ENCODE data around the gene CCDC6. TPM values are rescaled to one million over a fixed set of nuclear protein-coding genes. Genes with fewer than 3 reads are reported as not detected.
"Not testable (repeated sequence)": the region's sequence is repeated elsewhere in the genome, so short reads cannot be mapped to it uniquely, and the experiment has no call there.

CCDC6 gene
- total RNA-seq, 4 donors from 2014 or later = 26.6 to 43.3 (median 29.5) TPM

GRCh38 chr10:59878289-59878688 lies 28.1 kb downstream of the CCDC6 start:
- no peaks in the 10 kb centered on the region for H3K27me3 ChIP-seq
- intact Hi-C loops (cut with DNase I; ENCODE audit: low total_unique reads) = no loop called here
- in situ Hi-C loops (cut with MboI; ENCODE audit: low sequenced_read_pairs in 4 of 4) = no loop called here
- H3K36me3 ChIP-seq = no peaks in the 10 kb centered on the region
- peaks cover 31 to 33% of the 10 kb centered on the region in 2 donors for H3K4me1 ChIP-seq
- H3K4me3 ChIP-seq = no peak overlapping the region
- H3K9me3 ChIP-seq = no peaks in the 10 kb centered on the region
- H3K27ac ChIP-seq = peak overlapping the region; percentile 10 to 36 (median 20)
- peak in 1 of 2 donors; percentile 51 for ATAC-seq
- no peak for TF ChIP-seq POLR2A (IDR thresholded peaks at IDR 0.05)
- no peak for DNase-seq

- DNase-seq = no peak
- TF ChIP-seq POLR2A (IDR thresholded peaks at IDR 0.05) (no peak), CTCF (IDR thresholded peaks at IDR 0.05 in 4 of 5, conservative IDR thresholded peaks at IDR 0.05 in 1 of 5) (no peak)
- in situ Hi-C loops (cut with MboI; ENCODE audit: low sequenced_read_pairs in 4 of 4) = no loop called here
- H3K9me3 ChIP-seq = no peaks in the 10 kb centered on the region
- no peak overlapping the region for H3K4me3 ChIP-seq
- H3K27me3 ChIP-seq = no peaks in the 10 kb centered on the region
- intact Hi-C loops (cut with DNase I; ENCODE audit: low total_unique reads) = loop anchor here (2.0 kb wide), 1 partner anchor 30 kb away; the partner anchor contains the start of gene CCDC6
- peaks cover 42 to 44% of the 10 kb centered on the region in 2 donors for H3K4me1 ChIP-seq
- no peaks in the 10 kb centered on the region for H3K36me3 ChIP-seq
- peak; percentile 82 to 83 for ATAC-seq
- peak overlapping the region in 2 of 4 donors; percentile 2 to 14 for H3K27ac ChIP-seq
Measured at GRCh38 chr10:59877191-59877671, 29.1 kb downstream of the CCDC6 start.

DNA sequence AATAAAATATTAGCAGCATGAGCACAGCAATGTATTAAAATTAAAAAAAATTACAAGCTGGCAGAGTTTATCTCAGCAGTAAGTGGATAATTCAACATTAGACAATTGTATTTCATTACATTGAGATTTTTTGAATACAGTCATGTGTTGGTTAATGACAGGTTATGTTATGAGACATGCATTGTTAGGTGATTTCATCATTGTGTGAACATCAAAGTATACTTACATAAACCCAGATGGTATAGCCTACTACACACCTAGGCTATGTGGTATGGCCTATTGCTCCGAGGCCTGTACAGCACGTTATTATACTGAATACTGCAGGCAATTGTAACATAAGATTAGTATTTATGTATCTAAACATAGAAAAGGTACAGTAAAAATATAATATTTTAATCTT lies 29.7 kb downstream of the CCDC6 start:
- H3K4me3 ChIP-seq = no peak overlapping the region
- TF ChIP-seq POLR2A (IDR thresholded peaks at IDR 0.05) = no peak
- no peak for TF ChIP-seq CTCF (IDR thresholded peaks at IDR 0.05 in 4 of 5, conservative IDR thresholded peaks at IDR 0.05 in 1 of 5)
- in situ Hi-C loops (cut with MboI; ENCODE audit: low sequenced_read_pairs in 4 of 4) = no loop called here

DNA sequence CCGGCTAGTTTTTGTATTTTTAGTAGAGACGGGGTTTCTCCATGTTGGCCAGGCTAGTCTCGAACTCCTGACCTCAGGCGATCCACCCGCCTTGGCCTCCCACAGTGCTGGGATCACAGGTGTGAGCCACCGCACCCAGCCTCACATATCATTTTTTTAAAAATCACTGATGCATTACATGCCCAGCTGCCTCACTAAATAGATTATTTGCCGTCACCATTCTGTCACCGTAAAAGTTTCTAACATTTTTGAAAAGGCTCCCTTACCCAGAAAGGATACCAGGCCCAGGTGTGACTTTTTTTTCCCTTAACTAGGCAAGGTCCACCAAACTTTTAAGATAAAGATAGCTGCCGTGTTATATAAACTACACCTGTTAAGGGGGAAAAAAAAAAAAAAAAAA lies 30.1 kb downstream of the CCDC6 start:
- H3K36me3 ChIP-seq; H3K9me3 ChIP-seq; in situ Hi-C loops (cut with MboI; ENCODE audit: low sequenced_read_pairs in 4 of 4); H3K27me3 ChIP-seq; H3K27ac ChIP-seq; ATAC-seq; H3K4me3 ChIP-seq; DNase-seq: not testable (repeated sequence)
- H3K4me1 ChIP-seq = peaks cover 45 to 46% of the 10 kb centered on the region in 2 donors
- intact Hi-C loops (cut with DNase I; ENCODE audit: low total_unique reads) = loop anchor here (2.0 kb wide), 1 partner anchor 31 kb away; the partner anchor contains the start of gene CCDC6

More for the DNA sequence above, 29.7 kb downstream of the CCDC6 start:
- Histone ChIP-seq H3K4me1 (peaks cover 45 to 46% of the 10 kb centered on the region in 2 donors), H3K36me3 (no peaks in the 10 kb centered on the region), H3K27ac (no peak overlapping the region), H3K9me3 (no peaks in the 10 kb centered on the region), H3K27me3 (no peaks in the 10 kb centered on the region)
- no peak for DNase-seq
- intact Hi-C loops (cut with DNase I; ENCODE audit: low total_unique reads) = loop anchor here (2.0 kb wide), 1 partner anchor 30 kb away; the partner anchor contains the start of gene CCDC6
- no peak for ATAC-seq

DNA sequence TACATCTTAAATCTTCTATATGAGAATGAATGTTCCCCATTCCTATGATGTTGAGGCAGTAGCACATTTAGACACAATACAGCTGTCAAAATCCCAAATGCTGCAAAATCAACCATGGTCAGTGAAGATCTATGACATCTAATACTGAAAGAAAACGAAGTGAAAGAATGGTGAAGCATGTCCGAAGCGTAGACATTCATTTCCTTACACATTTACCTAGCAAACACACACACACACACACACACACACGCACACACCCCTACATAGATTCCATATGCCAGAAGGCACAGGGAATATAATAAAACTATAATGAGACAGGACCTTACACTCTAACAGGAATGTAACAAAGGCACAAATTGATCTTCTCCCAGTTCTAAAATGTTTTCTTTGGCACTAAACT lies 32.5 kb downstream of the CCDC6 start:
- H3K27ac ChIP-seq = peak overlapping the region in 1 of 4 donors; percentile 24

More for the DNA sequence above, 32.5 kb downstream of the CCDC6 start:
- Histone ChIP-seq H3K36me3 (no peaks in the 10 kb centered on the region), H3K4me3 (no peak overlapping the region), H3K9me3 (no peaks in the 10 kb centered on the region), H3K27me3 (no peaks in the 10 kb centered on the region), H3K4me1 (peaks cover 39% of the 10 kb centered on the region in 2 donors)
- TF ChIP-seq CTCF (IDR thresholded peaks at IDR 0.05 in 4 of 5, conservative IDR thresholded peaks at IDR 0.05 in 1 of 5) = no peak
- no peak for TF ChIP-seq POLR2A (IDR thresholded peaks at IDR 0.05)
- intact Hi-C loops (cut with DNase I; ENCODE audit: low total_unique reads) = no loop called here
- ATAC-seq = no peak
- in situ Hi-C loops (cut with MboI; ENCODE audit: low sequenced_read_pairs in 4 of 4) = loop anchor here in 3 of 4 donors (25.0 kb wide), 1 partner anchor 163 kb away; no protein-coding TSS in a partner anchor
- DNase-seq = no peak

Data from gastrocnemius medialis (tissue), 4 donors.